H1 (cell line): Measurements from ENCODE around the gene PLXNA3. TPM values are rescaled to one million over a fixed set of nuclear protein-coding genes. Genes with fewer than 3 reads are reported as not detected.

Experiments
- CTCF ChIA-PET: fragments of 300-600 bp; sonication (Branson Sonifier 250); formaldehyde crosslinking; loops from one replicate; lab custom pipeline; 2021; ENCODE audit not compliant: partially characterized antibody; lab: Charles Lee
- POLR2A ChIA-PET: fragments of 300-600 bp; sonication (Branson Sonifier 250); formaldehyde crosslinking; loops from one replicate; lab custom pipeline; 2021; ENCODE audit warnings: inconsistent platforms; ENCODE audit not compliant: partially characterized antibody; lab: Charles Lee
- DNase-seq, 2 experiments: peaks; one replicate each; pipeline versions ENCODE4 v3.0.0 to v3.0.0-alpha.2; 2010 to 2022; ENCODE audit warnings: low spot score in 2 of 2, low read depth in 1 of 2, mixed read lengths in 1 of 2
- FAIRE-seq: peaks from 2 replicates; lab custom pipeline; 2011; peaks lifted over from hg19 to GRCh38; lab: Jason Lieb, UNC
- H2AFZ ChIP-seq: 2 replicates; pipeline ENCODE4 v1.8.1; 2012; ENCODE audit warnings: low read length, inconsistent platforms
- H2AK5ac ChIP-seq: 2 replicates; pipeline ENCODE4 v1.6.1; 2013; ENCODE audit warnings: low read depth, low read length
- H2BK120ac ChIP-seq: replicated peaks from 2 replicates; pipeline ENCODE3; 2013; ENCODE audit warnings: low read depth, low read length, inconsistent platforms
- H2BK12ac ChIP-seq: 2 replicates; pipeline ENCODE4 v1.6.1; 2013; ENCODE audit warnings: low read depth, low read length
- H2BK15ac ChIP-seq: 2 replicates; pipeline ENCODE4 v1.6.1; 2013; ENCODE audit warnings: low read length
- H2BK20ac ChIP-seq: 2 replicates; pipeline ENCODE4 v1.6.1; 2013; ENCODE audit warnings: low read length
- H2BK5ac ChIP-seq: 2 replicates; pipeline ENCODE4 v1.6.1; 2013; ENCODE audit warnings: low read depth, low read length
- H3K14ac ChIP-seq: 2 replicates; pipeline ENCODE4 v1.6.1; 2013; ENCODE audit warnings: inconsistent platforms; ENCODE audit not compliant: insufficient read length
- H3K18ac ChIP-seq: 2 replicates; pipeline ENCODE4 v1.6.1; 2013; ENCODE audit warnings: low read length; ENCODE audit errors: extremely low read depth
- H3K23ac ChIP-seq: 2 replicates; pipeline ENCODE4 v1.6.1; 2013; ENCODE audit warnings: inconsistent platforms; ENCODE audit not compliant: insufficient read length
- H3K23me2 ChIP-seq: 2 replicates; pipeline ENCODE4 v1.6.1; 2013; ENCODE audit warnings: low read depth, low read length
- H3K27ac ChIP-seq: 2 replicates; pipeline ENCODE4 v1.6.1; 2011; ENCODE audit warnings: low read depth, low read length, inconsistent platforms
- H3K27me3 ChIP-seq, 4 experiments: replicated peaks in 1 of 4; 1 replicate in 1 of 4; 2 replicates in 3 of 4; pipeline versions ENCODE4 v1.6.1 to v1.8.1; 2011 to 2013; ENCODE audit warnings: low read length in 3 of 4, mild to moderate bottlenecking in 3 of 4, inconsistent platforms in 2 of 4, mixed read lengths in 2 of 4, moderate library complexity in 1 of 4; ENCODE audit not compliant: control insufficient read depth in 3 of 4, insufficient read depth in 3 of 4; ENCODE audit errors: extremely low read depth in 1 of 4
- H3K36me3 ChIP-seq, 4 experiments: 2 replicates each; pipeline versions ENCODE4 v1.6.1 to v1.8.1; 2011 to 2013; ENCODE audit warnings: mild to moderate bottlenecking in 4 of 4, low read length in 3 of 4, moderate library complexity in 2 of 4, control low read depth in 1 of 4, inconsistent platforms in 1 of 4; ENCODE audit not compliant: insufficient read depth in 4 of 4, control insufficient read depth in 2 of 4
- H3K4ac ChIP-seq: replicated peaks from 2 replicates; pipeline ENCODE3; 2013; ENCODE audit warnings: low read length, low read depth, mixed read lengths, inconsistent platforms; ENCODE audit not compliant: insufficient read length
- H3K4me1 ChIP-seq, 4 experiments: replicated peaks in 1 of 4; 1 replicate in 1 of 4; 2 replicates in 3 of 4; pipeline versions ENCODE4 v1.6.1 to v1.8.1; 2011 to 2013; ENCODE audit warnings: low read length in 3 of 4, inconsistent platforms in 2 of 4, mixed read lengths in 1 of 4; ENCODE audit not compliant: insufficient read depth in 4 of 4, control insufficient read depth in 3 of 4
- H3K4me2 ChIP-seq, 2 experiments: 2 replicates each; pipeline versions ENCODE4 v1.6.1 to v1.8.1; 2011 to 2013; ENCODE audit warnings: low read depth in 2 of 2, low read length in 2 of 2, control low read depth in 1 of 2, inconsistent platforms in 1 of 2, mild to moderate bottlenecking in 1 of 2; ENCODE audit not compliant: insufficient read depth in 1 of 2
- H3K4me3 ChIP-seq, 4 experiments: fragments of 200-600, 300-600 bp in 1 of 4; sonication (generic), shearing (Covaris generic), sonication (Bioruptor Twin) in 1 of 4; 2 replicates each; pipeline versions ENCODE4 v1.5.1 to v1.8.1; 2011 to 2016; ENCODE audit warnings: low read length in 4 of 4, low read depth in 3 of 4, control low read depth in 2 of 4, inconsistent platforms in 2 of 4, mild to moderate bottlenecking in 2 of 4, mixed read lengths in 1 of 4, moderate library complexity in 1 of 4; ENCODE audit not compliant: insufficient read depth in 2 of 4; ENCODE audit errors: extremely low read depth in 1 of 4
- H3K56ac ChIP-seq: replicated peaks from 2 replicates; pipeline ENCODE3; 2013; ENCODE audit warnings: low read depth, mild to moderate bottlenecking, mixed read lengths, low read length, inconsistent platforms; ENCODE audit not compliant: insufficient read length
- H3K79me1 ChIP-seq: 2 replicates; pipeline ENCODE4 v1.6.1; 2013; ENCODE audit warnings: low read depth, low read length, control low read depth
- H3K79me2 ChIP-seq, 2 experiments: 2 replicates each; pipeline versions ENCODE4 v1.6.1 to v1.8.1; 2012 to 2013; ENCODE audit warnings: low read length in 2 of 2, mild to moderate bottlenecking in 2 of 2, inconsistent platforms in 1 of 2; ENCODE audit not compliant: insufficient read depth in 2 of 2, control insufficient read depth in 1 of 2
- H3K9ac ChIP-seq, 4 experiments: replicated peaks in 1 of 4; 1 replicate in 1 of 4; 2 replicates in 3 of 4; pipeline versions ENCODE4 v1.6.1 to v1.8.1; 2011 to 2013; ENCODE audit warnings: low read depth in 3 of 4, low read length in 3 of 4, control low read depth in 2 of 4, mild to moderate bottlenecking in 2 of 4, moderate library complexity in 2 of 4, inconsistent platforms in 1 of 4; ENCODE audit errors: extremely low read depth in 1 of 4
- H3K9me3 ChIP-seq, 2 experiments: 2 replicates each; pipeline versions ENCODE4 v1.6.1 to v1.8.1; 2012 to 2013; ENCODE audit warnings: mild to moderate bottlenecking in 2 of 2, moderate library complexity in 2 of 2, control low read depth in 1 of 2, inconsistent platforms in 1 of 2, low read depth in 1 of 2, low read length in 1 of 2, mixed read lengths in 1 of 2; ENCODE audit not compliant: insufficient read depth in 2 of 2
- H4K20me1 ChIP-seq, 2 experiments: replicated peaks in 1 of 2; 2 replicates each; pipeline versions ENCODE3 to v1.8.1; 2011 to 2013; ENCODE audit warnings: inconsistent platforms in 2 of 2, low read length in 2 of 2, mild to moderate bottlenecking in 1 of 2; ENCODE audit not compliant: insufficient read depth in 2 of 2, control insufficient read depth in 1 of 2
- H4K5ac ChIP-seq: 2 replicates; pipeline ENCODE4 v1.6.1; 2013; ENCODE audit warnings: low read length, low read depth, mixed read lengths, inconsistent platforms; ENCODE audit not compliant: insufficient read length
- H4K8ac ChIP-seq: 2 replicates; pipeline ENCODE4 v1.8.0; 2013; ENCODE audit warnings: mild to moderate bottlenecking, moderate library complexity, low read length, inconsistent platforms; ENCODE audit not compliant: insufficient read depth; ENCODE audit errors: extremely low read depth
- H4K91ac ChIP-seq: replicated peaks from 2 replicates; pipeline ENCODE3; 2013; ENCODE audit warnings: low read length, mixed read lengths, inconsistent platforms; ENCODE audit not compliant: insufficient read length
- CEBPB ChIP-seq: IDR thresholded peaks from 2 replicates; pipeline ENCODE4 v1.6.1; 2012; ENCODE audit warnings: low read depth, low read length
- CREB1 ChIP-seq: IDR thresholded peaks from 2 replicates; pipeline ENCODE4 v1.6.1; 2012; ENCODE audit warnings: inconsistent platforms
- HDAC6 ChIP-seq: IDR thresholded peaks from one replicate; pipeline ENCODE4 v1.7.1; 2012; ENCODE audit warnings: low read depth, mild to moderate bottlenecking, inconsistent platforms, low read length, moderate library complexity
- KDM4A ChIP-seq: IDR thresholded peaks from one replicate; pipeline ENCODE4 v1.7.1; 2012; ENCODE audit warnings: low read depth, mild to moderate bottlenecking, moderate library complexity, low read length, inconsistent platforms; ENCODE audit not compliant: severe bottlenecking
- NANOG ChIP-seq: IDR thresholded peaks from 2 replicates; pipeline ENCODE4 v1.6.1; 2011; ENCODE audit warnings: low read length, low read depth, mild to moderate bottlenecking, inconsistent platforms; ENCODE audit not compliant: insufficient read depth, poor library complexity, severe bottlenecking
- NRF1 ChIP-seq: IDR thresholded peaks from 2 replicates; pipeline ENCODE4 v1.6.1; 2011; ENCODE audit warnings: mild to moderate bottlenecking, low read depth, low read length, improper control_type of control experiment
- PHF8 ChIP-seq: fragments of 200-600 bp; sonication (generic); conservative IDR thresholded peaks from 2 replicates; pipeline ENCODE4 v1.7.1; 2012; ENCODE audit warnings: low read depth, mild to moderate bottlenecking, inconsistent platforms, low read length, moderate library complexity
- WGBS, 2 experiments: shearing (Covaris generic) in 1 of 2; methylation state at CpG; one replicate each; pipeline versions ENCODE4 v1.1.6 to v1.1.7; 2013 to 2015; ENCODE audit warnings: low lambda C conversion rate in 2 of 2, mixed read lengths in 2 of 2, inconsistent platforms in 1 of 2, low coverage in 1 of 2, missing lambda C conversion rate in 1 of 2; ENCODE audit not compliant: insufficient replicate concordance in 2 of 2, insufficient coverage in 1 of 2, insufficient read length in 1 of 2; ENCODE audit errors: extremely low coverage in 1 of 2, missing lambda C conversion rate in 1 of 2; 5-methylcytosine and 5-hydroxymethylcytosine counted together
- polyA plus RNA-seq, 7 experiments: library from polyadenylated mRNA; depleted of rRNA in 3 of 7; stranded (reverse) in 5 of 7; unstranded in 2 of 7; fragments of >200 nt in 5 of 7; fragments of 200-250 nt in 2 of 7; gene quantifications; 1 replicate in 5 of 7; 2 replicates in 1 of 7; 4 replicates in 1 of 7; pipeline versions ENCODE4 v1.2.1 to v1.2.3, GENCODE V29; 2011 to 2013; ENCODE audit warnings: missing spikeins in 2 of 7, mixed read lengths in 2 of 7
- total RNA-seq: library from RNA; stranded (reverse); fragmentation: NEBNext Ultra II Directional; extraction: Animal tissue kit (Norgen Biotek cat#: 25700); gene quantifications from 2 replicates; pipeline ENCODE4 v1.2.1, GENCODE V29; 2021
- TF ChIP-seq, protein P1 (sequence below): IDR thresholded peaks from 2 replicates; pipeline ENCODE4 v1.6.1; 2012; ENCODE audit warnings: inconsistent platforms

PLXNA3 gene
- total and polyA plus RNA-seq, 2 of the 8 experiments (the other 6 are each of a cell fraction or from before 2014, with no cell fraction given): 10.7 to 18.2 TPM

DNA sequence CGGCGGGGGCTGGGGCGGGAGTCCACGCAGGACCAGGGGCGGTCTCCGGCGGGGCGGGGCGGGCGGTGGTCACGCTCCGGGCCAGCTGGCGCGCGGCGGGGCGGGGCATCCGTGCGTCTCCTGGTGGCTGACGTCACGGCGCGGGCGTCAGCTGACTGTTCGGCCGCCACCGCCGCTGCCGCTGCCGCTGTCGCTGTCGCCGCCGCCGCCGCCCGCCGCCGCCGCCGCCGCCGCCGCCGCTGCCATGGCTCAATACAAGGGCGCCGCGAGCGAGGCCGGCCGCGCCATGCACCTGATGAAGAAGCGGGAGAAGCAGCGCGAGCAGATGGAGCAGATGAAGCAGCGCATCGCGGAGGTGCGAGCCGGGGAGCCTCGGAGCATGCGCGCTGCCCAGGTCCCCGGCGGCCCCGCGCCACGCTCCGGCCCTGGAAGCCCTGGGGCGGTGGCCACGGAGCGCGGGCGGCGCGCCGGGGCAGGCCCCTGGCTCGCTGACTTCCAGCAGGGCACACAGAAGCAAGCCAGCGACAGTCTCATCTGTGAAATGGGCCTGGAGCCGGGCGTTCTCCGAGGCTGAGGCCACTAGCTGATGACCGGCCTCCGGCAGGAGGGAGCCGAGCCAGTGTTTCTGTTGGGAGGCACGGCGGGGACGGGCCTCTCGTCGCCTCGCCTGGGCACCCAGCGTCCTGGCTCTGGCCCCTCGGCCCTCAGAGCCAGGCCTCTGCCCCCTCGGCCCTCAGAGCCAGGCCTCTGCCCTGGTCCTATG is 13.9 kb upstream of the PLXNA3 start, which contains the start of gene FAM50A:
FAM50A (plus strand) TSS at position 150 of the 763 bp plus-strand sequence; CDS start at position 245, 95 bp downstream.
- no peaks in the 10 kb centered on the region; a peak in 1 of 4 replicates for H3K79me2 ChIP-seq
- no peak within 1 kb of the TSS for H2BK120ac ChIP-seq
- no peak within 1 kb of the TSS for H2AK5ac ChIP-seq
- no peak within 1 kb of the TSS for H2BK12ac ChIP-seq
- H3K4me2 ChIP-seq: peak within 1 kb of the TSS; percentile 69 to 72
- peak in 1 of 2 experiments; percentile 69 for DNase-seq
- no peak within 1 kb of the TSS for H2AFZ ChIP-seq
- peaks cover 3% of the 10 kb centered on the region; the same call in 1 of the 2 replicates for H3K23me2 ChIP-seq
- ChIA-PET POLR2A (interaction anchor here (1.1 to 2.9 kb wide), 7 partner anchors 10 to 91 kb away, joined by 3 to 9 read pairs (median 5); partner anchors contain the start of genes ATP6AP1 and RPL10), CTCF (interaction anchor here (0.9 to 1.6 kb wide), 4 partner anchors 12 to 101 kb away, joined by 3 to 4 read pairs (median 3); no protein-coding TSS in a partner anchor)
- peaks cover 0 to 5% of the 10 kb centered on the region in 2 experiments for H4K20me1 ChIP-seq
- H3K18ac ChIP-seq: no peak within 1 kb of the TSS; the same call in 1 of the 2 replicates
- WGBS, 2 experiments: 1% methylated on average over 18 of the region's 94 CpGs; no CpG with 5 or more reads in 1 of the 2 experiments
- H2BK15ac ChIP-seq: no peak within 1 kb of the TSS
- no peak within 1 kb of the TSS for H2BK20ac ChIP-seq
- no peak for FAIRE-seq
- peak within 1 kb of the TSS; percentile 0 to 37 (median 20); a peak in 5 of 7 replicates for H3K9ac ChIP-seq
- peak within 1 kb of the TSS; percentile 38 to 71 (median 49) for H3K4me3 ChIP-seq
- no peak within 1 kb of the TSS for H3K23ac ChIP-seq
- H3K9me3 ChIP-seq: no peaks in the 10 kb centered on the region
- no peak within 1 kb of the TSS for H3K27ac ChIP-seq
- no peak within 1 kb of the TSS for H3K4ac ChIP-seq
- no peaks in the 10 kb centered on the region; the same call in 1 of the 2 replicates for H3K79me1 ChIP-seq
- H3K36me3 ChIP-seq: peaks cover 0 to 31% (median 14%) of the 10 kb centered on the region in 4 experiments; a peak in 5 of 8 replicates
- no peak within 1 kb of the TSS for H2BK5ac ChIP-seq
- no peak within 1 kb of the TSS for H4K5ac ChIP-seq
- H4K8ac ChIP-seq: 0 out of 2 replicates have a peak within 1 kb of the TSS, but pooled peaks have one; percentile 25
- no peaks in the 10 kb centered on the region for H3K27me3 ChIP-seq
- no peak within 1 kb of the TSS for H3K14ac ChIP-seq
- no peak within 1 kb of the TSS for H4K91ac ChIP-seq
- peaks cover 0 to 4% (median 0%) of the 10 kb centered on the region in 4 experiments; a peak in 1 of 7 replicates for H3K4me1 ChIP-seq
- H3K56ac ChIP-seq: no peak within 1 kb of the TSS
- TF ChIP-seq CEBPB (no peak), HDAC6 (no peak), PHF8 (0 out of 2 replicates have a peak, but pooled peaks have one; percentile 2), KDM4A (peak; percentile 50), NANOG (no peak), CREB1 (peak; percentile 71; the same call in 1 of the 2 replicates), NRF1 (peak; percentile 8; the same call in 1 of the 2 replicates)
- TF ChIP-seq, protein P1, sequence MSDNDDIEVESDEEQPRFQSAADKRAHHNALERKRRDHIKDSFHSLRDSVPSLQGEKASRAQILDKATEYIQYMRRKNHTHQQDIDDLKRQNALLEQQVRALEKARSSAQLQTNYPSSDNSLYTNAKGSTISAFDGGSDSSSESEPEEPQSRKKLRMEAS: 0 out of 2 replicates have a peak, but pooled peaks have one; percentile 28
